Ramos (cell line): Measurements from ENCODE around the gene REC8.

Source experiments
- in situ Hi-C: fragments of 300-500 bp; cut with MboI; formaldehyde crosslinking; loops from one replicate; pipeline ENCODE4 v1.14.3; 2022; ENCODE audit warnings: low sequenced_read_pairs; ENCODE audit not compliant: unreplicated experiment

The REC8 gene

GRCh38 chr14:24181371-24182077, 9.6 kb downstream of the REC8 start:
- in situ Hi-C loops, result no loop called here

DNA sequence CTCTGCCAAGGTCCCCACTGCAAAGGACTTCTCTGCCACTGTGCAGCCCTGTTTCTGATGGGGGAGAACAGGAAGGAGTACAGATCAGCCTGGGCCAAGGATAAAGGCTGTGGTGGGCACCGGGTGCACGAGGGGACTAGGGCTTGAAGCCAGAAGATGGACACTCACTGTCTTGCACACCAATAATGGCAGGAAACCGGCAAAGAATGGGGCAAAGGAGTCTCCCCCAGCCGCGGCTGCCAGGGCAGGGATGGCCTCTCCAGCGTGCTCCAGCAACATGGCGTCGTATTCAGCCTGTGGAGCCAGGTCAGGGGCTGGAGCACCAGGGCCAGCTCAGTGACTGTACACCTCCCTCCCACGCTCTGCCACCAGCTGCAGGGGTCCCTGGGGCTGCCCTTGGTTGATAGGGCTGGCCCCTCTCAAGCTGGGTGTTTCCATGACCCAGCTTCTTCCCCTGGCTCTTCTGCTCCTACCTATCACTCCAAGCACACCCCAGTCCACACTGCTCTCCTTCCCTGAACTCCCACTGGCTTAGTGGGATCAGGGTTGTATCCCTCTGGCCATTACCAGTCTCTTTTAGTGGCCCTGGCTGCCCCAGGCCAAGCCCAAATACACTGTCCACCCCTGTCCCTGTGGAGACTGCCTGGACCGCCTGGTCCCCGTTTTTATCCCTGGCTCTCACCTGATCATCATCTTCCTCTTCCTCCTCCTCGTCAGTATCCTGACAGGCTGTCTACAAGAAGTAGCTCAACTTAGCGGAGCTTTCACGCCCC, 10.4 kb downstream of the REC8 start:
- in situ Hi-C loops, result no loop called here

- in situ Hi-C loops, result no loop called here
Measured at GRCh38 chr14:24183014-24183481, 11.2 kb downstream of the REC8 start.

- in situ Hi-C loops, result no loop called here
Measured at GRCh38 chr14:24184104-24184970, 12.5 kb downstream of the REC8 start.

GRCh38 chr14:24185026-24185425, 13.1 kb downstream of the REC8 start:
- in situ Hi-C loops, result no loop called here

- in situ Hi-C loops, result no loop called here
Measured at GRCh38 chr14:24185741-24186140, 13.9 kb downstream of the REC8 start.

GRCh38 chr14:24186831-24187538, 15.1 kb downstream of the REC8 start:
- in situ Hi-C loops, result no loop called here

DNA sequence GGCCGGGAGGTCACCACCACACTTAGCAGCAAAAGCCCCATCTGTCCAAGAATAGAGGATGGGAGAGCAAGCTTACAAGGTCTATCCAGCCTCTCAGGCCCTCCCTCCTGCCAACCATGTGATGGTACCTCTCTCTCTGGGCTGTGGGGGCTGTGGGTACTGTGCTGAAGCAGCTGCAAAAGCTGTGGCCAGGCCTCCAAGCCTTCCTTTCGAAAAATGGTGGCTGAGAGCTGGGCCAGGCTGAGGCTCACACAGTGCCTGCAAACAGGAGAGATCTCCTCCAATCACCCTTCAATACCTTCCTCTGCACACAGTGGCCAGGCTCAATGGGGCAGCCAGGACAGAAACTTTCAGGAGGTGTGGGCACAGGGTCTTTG, 15.6 kb downstream of the REC8 start:
- in situ Hi-C loops, result no loop called here

DNA sequence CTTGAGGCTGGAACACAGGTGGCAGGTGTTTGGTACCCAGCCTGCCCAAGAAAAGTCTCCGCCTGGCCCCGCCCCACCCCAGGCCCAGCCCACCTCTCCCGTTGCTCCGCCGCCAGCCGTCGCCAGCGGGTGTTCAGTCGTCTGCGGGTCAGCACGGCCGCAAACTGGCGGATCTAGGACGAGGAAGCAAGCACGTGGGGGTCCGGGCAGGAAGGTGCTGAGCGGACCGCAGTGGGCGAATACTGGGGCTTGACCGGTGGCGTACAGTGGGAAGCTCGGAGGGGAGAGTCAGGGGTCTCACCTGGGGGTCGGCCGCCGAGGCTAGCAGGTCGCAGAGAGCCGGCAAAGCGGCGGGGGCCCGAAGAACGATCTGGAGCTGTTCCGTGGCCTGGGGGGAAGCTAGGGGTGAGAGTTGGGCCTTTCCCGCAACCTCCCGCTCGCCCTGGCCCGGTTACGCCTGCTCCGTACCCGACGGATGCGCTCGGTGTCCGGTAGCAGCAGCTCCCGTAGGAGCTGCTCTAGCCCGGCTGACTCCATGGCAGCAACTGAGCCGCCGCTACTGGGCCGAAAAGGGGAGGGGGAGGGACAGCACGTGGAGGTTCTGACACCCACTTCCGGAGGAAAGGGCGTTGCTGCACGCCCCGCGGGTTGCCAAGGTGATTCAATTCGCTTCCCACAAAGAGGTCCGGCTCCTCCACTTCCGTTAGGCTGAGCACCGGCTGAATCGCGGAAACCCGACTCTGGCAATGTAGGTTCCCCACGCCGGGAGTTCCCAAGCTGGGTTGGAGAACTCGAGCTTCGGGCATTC, 16.6 kb downstream of the REC8 start, which contains the start of gene IPO4:
TSS of gene IPO4 (minus strand) at position 566 of the 808 bp plus-strand sequence. CDS start at position 537, 29 bp downstream.
- in situ Hi-C loops, result no loop called here

DNA sequence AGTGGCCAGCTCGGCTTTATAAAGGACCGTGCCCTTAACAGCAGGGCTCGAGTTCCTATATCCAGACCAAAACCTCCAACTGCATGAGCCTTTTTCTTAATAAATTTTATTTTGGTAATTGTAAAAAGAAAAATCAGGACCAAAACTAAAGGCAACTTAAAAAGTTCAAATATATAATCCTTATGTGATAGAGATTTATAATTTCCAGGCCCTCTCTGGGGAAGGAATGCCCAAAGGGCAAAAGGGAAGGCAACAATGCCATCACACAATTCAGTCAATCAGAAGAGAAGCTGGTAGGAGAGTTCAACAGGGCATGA, 17.1 kb downstream of the REC8 start:
- in situ Hi-C loops, result no loop called here

- in situ Hi-C loops, result no loop called here
Measured at GRCh38 chr14:24189460-24189859, 17.6 kb downstream of the REC8 start.

- in situ Hi-C loops, result no loop called here
Measured at GRCh38 chr14:24190416-24190815, 18.5 kb downstream of the REC8 start.

- in situ Hi-C loops, result no loop called here
Measured at GRCh38 chr14:24192933-24193332, 21.1 kb downstream of the REC8 start.

DNA sequence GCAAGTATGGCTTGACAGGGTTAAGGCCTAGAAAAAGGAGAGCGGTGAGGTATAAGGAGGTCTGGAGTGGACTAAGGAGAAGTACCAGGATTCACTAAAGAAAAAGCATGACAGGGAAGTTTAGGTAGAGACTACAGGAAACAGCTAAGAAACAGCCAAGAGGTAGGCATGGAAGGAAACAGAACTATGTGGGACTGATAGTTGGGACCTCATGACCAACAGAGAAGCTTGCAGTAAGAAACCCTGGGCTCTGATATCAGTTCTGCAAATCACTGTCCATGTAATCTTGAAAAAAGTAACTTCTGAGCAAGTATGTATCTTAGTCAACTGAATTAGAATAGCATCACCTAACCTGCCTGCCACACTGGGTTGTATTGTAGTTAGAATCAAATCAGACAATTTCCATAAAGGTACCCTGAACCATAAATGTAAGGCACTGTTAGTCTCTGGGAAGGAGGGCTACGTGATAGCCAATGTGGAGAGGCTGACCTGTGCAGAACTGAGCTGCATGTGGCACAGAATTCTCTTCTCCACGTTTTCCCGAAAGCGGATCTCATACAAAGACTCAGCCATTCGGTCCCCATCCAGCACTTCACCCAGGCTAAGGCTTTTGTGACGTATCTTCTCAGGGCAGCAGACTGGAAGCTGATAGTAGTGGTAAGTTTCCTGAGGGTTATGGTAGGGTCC, 22.4 kb downstream of the REC8 start:
- in situ Hi-C loops, result no loop called here

DNA sequence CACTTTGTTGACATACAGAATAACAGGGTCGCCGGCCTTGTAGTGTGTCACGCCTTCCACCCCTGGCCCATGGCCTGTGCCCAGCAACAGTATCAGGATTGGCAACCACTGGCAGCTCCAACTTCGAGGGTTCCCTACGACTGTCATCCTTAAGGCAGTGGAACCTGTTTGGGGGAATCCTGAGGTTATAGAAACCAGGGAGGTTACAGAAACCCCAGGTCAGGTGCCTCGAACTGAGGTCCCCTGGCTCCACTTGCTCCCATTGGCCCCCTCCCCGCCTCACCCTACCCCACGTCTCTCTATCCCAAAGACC, 22.9 kb downstream of the REC8 start:
- in situ Hi-C loops, result no loop called here

- in situ Hi-C loops, result no loop called here
Measured at GRCh38 chr14:24195186-24196070, 23.5 kb downstream of the REC8 start, which contains the start of gene TM9SF1. TM9SF1 (minus strand) TSS chr14:24195441; CDS start chr14:24195019, 422 bp downstream.

DNA sequence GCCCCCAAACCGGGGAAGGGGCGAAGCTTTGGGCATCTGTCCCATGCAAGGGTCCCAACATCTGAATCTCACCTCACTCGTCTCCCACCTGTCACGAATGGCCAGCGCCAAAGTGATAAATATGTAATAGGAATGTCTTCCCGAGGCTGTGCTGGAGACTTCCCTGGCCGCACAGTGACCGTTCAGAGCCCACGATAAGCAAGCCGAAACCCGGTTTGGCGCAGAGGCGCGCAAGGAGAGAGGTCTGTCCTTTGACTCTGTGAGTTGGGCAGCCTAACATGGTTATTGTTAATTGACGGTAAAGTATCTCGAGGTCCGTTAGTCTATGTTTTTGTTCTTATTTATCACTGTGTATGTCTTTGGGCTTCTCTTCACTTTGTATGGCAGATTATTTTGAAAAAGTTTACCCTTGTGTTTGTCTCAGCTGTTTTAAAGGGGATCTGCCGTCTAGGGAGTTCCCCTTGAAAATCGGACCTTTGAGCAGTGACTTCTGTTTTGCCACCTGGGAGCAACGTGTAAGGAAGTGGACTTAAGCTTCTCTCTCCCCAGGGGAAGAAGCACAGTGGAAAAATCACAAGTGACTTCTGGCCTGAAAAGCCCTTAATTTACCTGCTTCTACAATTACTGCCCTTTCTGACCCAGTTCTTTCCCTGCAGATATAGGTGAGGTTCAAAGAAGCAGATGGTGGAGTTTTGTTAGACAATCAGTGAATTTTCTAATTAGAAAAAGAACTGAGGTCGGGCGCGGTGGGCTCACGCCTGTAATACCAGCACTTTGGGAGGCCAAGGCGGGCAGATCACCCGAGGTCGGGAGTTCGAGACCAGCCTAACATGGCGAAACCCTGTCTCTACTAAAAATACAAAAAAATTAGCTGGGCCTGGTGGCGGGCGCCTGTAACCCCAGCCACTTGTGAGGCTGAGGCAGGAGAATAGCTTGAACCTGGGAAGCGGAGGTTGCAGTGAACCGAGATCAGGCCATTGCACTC, 24.5 kb downstream of the REC8 start:
- in situ Hi-C loops, result no loop called here
